HepG2 (cell line): Measurements from ENCODE around the gene ARMC2. TPM values are rescaled to one million over a fixed set of nuclear protein-coding genes. Genes with fewer than 3 reads are reported as not detected.
A peak's percentile ranks its signal among the peaks of the same experiment; 100 is the strongest.

Experiments used
- ATAC-seq: fragments of 200-7000 bp; cut with Tn5 transposase; 3 replicates; pipeline ENCODE4 v1.9.1; 2020; ENCODE audit warnings: mild to moderate bottlenecking, moderate library complexity
- BruUV-seq: library from RNA; stranded (reverse); fragments of 400-500 nt; replicated peaks from 2 replicates; lab custom pipeline; 2021; lab: Mats Ljungman, UMichigan
- CTCF ChIA-PET: fragments of 300-600 bp; formaldehyde crosslinking; extraction: SDS; loops from one replicate; lab custom pipeline; 2021; ENCODE audit warnings: low total read pairs, inconsistent platforms, low intra/inter-chr PET ratio; lab: Yijun Ruan, JAX
- POLR2A ChIA-PET: fragments of 350-600 bp; sonication (Branson Sonifier 250); formaldehyde crosslinking; loops from one replicate; lab custom pipeline; 2020; ENCODE audit warnings: antibody characterized with exemption, inconsistent platforms; lab: Yijun Ruan, JAX
- DNase-seq: peaks from one replicate; pipeline ENCODE4 v3.0.0-alpha.2; 2015; ENCODE audit warnings: low spot score
- FAIRE-seq: peaks from 3 replicates; lab custom pipeline; 2011; peaks lifted over from hg19 to GRCh38; lab: Jason Lieb, UNC
- H2AFZ ChIP-seq: one replicate; pipeline ENCODE4 v1.6.1; 2011; ENCODE audit warnings: low read length, inconsistent platforms
- H3K27ac ChIP-seq: fragments of 300-600 bp; 3 replicates; pipeline ENCODE4 v1.8.0; 2011; ENCODE audit warnings: mixed run types, mild to moderate bottlenecking, mixed read lengths, low read length, inconsistent platforms; ENCODE audit not compliant: insufficient read depth; ENCODE audit errors: extremely low read length
- H3K27me3 ChIP-seq, 2 experiments: fragments of 200-600 bp in 1 of 2; 2 replicates in 1 of 2; 3 replicates in 1 of 2; pipeline versions ENCODE4 v1.6.0 to v1.8.0; 2011; ENCODE audit warnings: low read length in 2 of 2, mild to moderate bottlenecking in 2 of 2, moderate library complexity in 2 of 2, inconsistent platforms in 1 of 2; ENCODE audit not compliant: insufficient read depth in 2 of 2, control insufficient read depth in 1 of 2
- H3K36me3 ChIP-seq, 2 experiments: fragments of 200-600 bp in 1 of 2; replicated peaks in 1 of 2; 2 replicates in 1 of 2; 3 replicates in 1 of 2; pipeline versions ENCODE4 v1.5.1 to v1.8.0; 2011; ENCODE audit warnings: low read length in 2 of 2, inconsistent platforms in 1 of 2; ENCODE audit not compliant: insufficient read depth in 2 of 2, control insufficient read depth in 1 of 2
- H3K4me1 ChIP-seq: 2 replicates; pipeline ENCODE4 v1.5.1; 2012; ENCODE audit warnings: low read length, inconsistent platforms; ENCODE audit not compliant: insufficient read depth
- H3K4me2 ChIP-seq: 2 replicates; pipeline ENCODE4 v1.6.0; 2011; ENCODE audit warnings: low read depth, low read length, inconsistent platforms
- H3K4me3 ChIP-seq, 3 experiments: fragments of 200-600 bp in 1 of 3; sonication (generic), shearing (Covaris generic) in 1 of 3; replicated peaks in 1 of 3; 2 replicates each; pipeline ENCODE4 v1.5.1; 2011 to 2016; ENCODE audit warnings: low read length in 3 of 3, inconsistent platforms in 2 of 3, low read depth in 2 of 3, mild to moderate bottlenecking in 2 of 3, control low read depth in 1 of 3, mixed read lengths in 1 of 3; ENCODE audit not compliant: insufficient read depth in 1 of 3
- H3K79me2 ChIP-seq: one replicate; pipeline ENCODE4 v1.6.1; 2011; ENCODE audit warnings: low read length, inconsistent platforms; ENCODE audit not compliant: insufficient read depth
- H3K9ac ChIP-seq: 2 replicates; pipeline ENCODE4 v1.6.0; 2011; ENCODE audit warnings: mild to moderate bottlenecking, low read depth, low read length, inconsistent platforms; ENCODE audit not compliant: insufficient read depth
- H3K9me3 ChIP-seq: 2 replicates; pipeline ENCODE4 v1.5.1; 2012; ENCODE audit warnings: mild to moderate bottlenecking, low read length
- H4K20me1 ChIP-seq: 2 replicates; pipeline ENCODE4 v1.6.0; 2011; ENCODE audit warnings: inconsistent platforms, mild to moderate bottlenecking, low read length, moderate library complexity; ENCODE audit not compliant: insufficient read depth
- ATF4 ChIP-seq, 2 experiments: fragments of 450-650 bp in 1 of 2; sonication (generic) in 1 of 2; formaldehyde crosslinking; IDR thresholded peaks; 2 replicates each; pipeline versions ENCODE4 v1.5.0 to v1.8.0; 2020 to 2022; ENCODE audit warnings: mild to moderate bottlenecking in 1 of 2, missing genetic modification reagents in 1 of 2
- CBX1 ChIP-seq: IDR thresholded peaks from one replicate; pipeline ENCODE4 v1.6.1; 2016; ENCODE audit warnings: antibody characterized with exemption, low read depth
- FOXP1 ChIP-seq, 2 experiments: fragments of 450-650 bp in 1 of 2; IDR thresholded peaks; 2 replicates each; pipeline ENCODE4 v1.6.1; 2017 to 2018; ENCODE audit warnings: antibody characterized with exemption in 1 of 2
- MAFK ChIP-seq, 2 experiments: IDR thresholded peaks in 1 of 2; conservative IDR thresholded peaks in 1 of 2; 2 replicates each; pipeline ENCODE4 v1.6.1; 2011; ENCODE audit warnings: improper control_type of control experiment in 2 of 2, low read length in 2 of 2
- RFX3 ChIP-seq: IDR thresholded peaks from 2 replicates; pipeline ENCODE4 v1.6.1; 2016; ENCODE audit warnings: missing biosample characterization, missing genetic modification reagents
- SIN3A ChIP-seq: IDR thresholded peaks from 2 replicates; pipeline ENCODE4 v1.6.1; 2011; ENCODE audit warnings: low read depth, mild to moderate bottlenecking, control low read depth, low read length, borderline replicate concordance
- SIX4 ChIP-seq: sonication (generic); formaldehyde crosslinking; IDR thresholded peaks from 2 replicates; pipeline ENCODE4 v1.4.0; 2020; ENCODE audit warnings: missing genetic modification reagents
- SNAPC4 ChIP-seq: sonication (generic); formaldehyde crosslinking; IDR thresholded peaks from 2 replicates; pipeline ENCODE4 v1.4.0; 2020; ENCODE audit warnings: mild to moderate bottlenecking, missing genetic modification reagents
- SYNCRIP ChIP-seq: fragments of 200-400 bp; formaldehyde crosslinking; IDR thresholded peaks from 2 replicates; pipeline ENCODE4 v1.6.1; 2018; ENCODE audit warnings: mild to moderate bottlenecking, low read depth, low read length; ENCODE audit not compliant: insufficient read depth
- ZNF292 ChIP-seq: sonication (generic); formaldehyde crosslinking; IDR thresholded peaks from 2 replicates; pipeline ENCODE4 v1.8.1; 2022; ENCODE audit warnings: mild to moderate bottlenecking, low read depth, missing genetic modification reagents, borderline replicate concordance
- ZNF530 ChIP-seq: sonication (generic); formaldehyde crosslinking; IDR thresholded peaks from 2 replicates; pipeline ENCODE4 v1.5.0; 2020; ENCODE audit warnings: low read depth, mild to moderate bottlenecking, missing genetic modification reagents
- WGBS: methylation state at CpG from one replicate; pipeline ENCODE4 v1.1.6; 2017; ENCODE audit warnings: low lambda C conversion rate; 5-methylcytosine and 5-hydroxymethylcytosine counted together
- in situ Hi-C: cut with HindIII; loops from 2 replicates; pipeline ENCODE4 v1.10.0; 2017; ENCODE audit warnings: low pct_unique_long_range_greater_than_20kb; ENCODE audit not compliant: extremely low pct_ligation_motif_present
- intact Hi-C: fragments of 100-400 bp; cut with micrococcal nuclease; formaldehyde crosslinking; loops from one replicate; pipeline ENCODE4 v1.10.0; 2022; ENCODE audit not compliant: unreplicated experiment
- polyA plus RNA-seq, 8 experiments: library from polyadenylated mRNA; depleted of rRNA in 3 of 8; stranded (reverse) in 7 of 8; unstranded in 1 of 8; fragments of >200 nt; fragmentation: Illumina TruSeq in 4 of 8; extraction: Trizol in 4 of 8; gene quantifications; 2 replicates each; pipeline versions ENCODE4 v1.2.1 to v1.2.3, GENCODE V29; 2011 to 2016; ENCODE audit warnings: low read depth in 4 of 8, missing spikeins in 1 of 8, mixed read lengths in 1 of 8; ENCODE audit not compliant: insufficient read depth in 1 of 8
- total RNA-seq, 5 experiments: library from RNA; depleted of rRNA; stranded (reverse); fragments of >200 nt; fragmentation: Illumina TruSeq; extraction: Trizol; gene quantifications; 2 replicates each; pipeline ENCODE4 v1.2.3, GENCODE V29; 2016; ENCODE audit warnings: low read depth in 1 of 5

Gene ARMC2
- total and polyA plus RNA-seq, 2 of the 13 experiments (the other 11 are each of a cell fraction or from before 2014, with no cell fraction given) = 1.4 to 3.2 TPM

GRCh38 chr6:109010705-109011102 lies 162.5 kb downstream of the ARMC2 start:
- POLR2A ChIA-PET = interaction anchor here (1.5 to 2.0 kb wide), 2 partner anchors 40 to 373 kb away, joined by 5 read pairs; no protein-coding TSS in a partner anchor
- H3K4me1 ChIP-seq = peaks cover 38% of the 10 kb centered on the region
- in situ Hi-C loops = no loop called here
- TF ChIP-seq RFX3 (CRISPR knock-in tag) (no peak), MAFK (conservative IDR thresholded peaks at IDR 0.05 in 1 of 2, IDR thresholded peaks at IDR 0.05 in 1 of 2; ENCODE audit: low read length in 2 of 2) (0 out of 4 replicates have a peak, but pooled peaks of 1 of the 2 experiments have one; percentile 19), ATF4 (CRISPR knock-in tag; IDR thresholded peaks at IDR 0.05) (peak in 1 of 2 experiments; percentile 87; a peak in 2 of 4 replicates)
- H3K79me2 ChIP-seq = peaks cover 40% of the 10 kb centered on the region
- 47% methylated on average over 2 of the region's 2 CpGs for WGBS
- DNase-seq (peak; percentile 5), FAIRE-seq (no peak), ATAC-seq (no peak)
- peak overlapping the region in 1 of 3 experiments; percentile 3; a peak in 2 of 6 replicates for H3K4me3 ChIP-seq
- no peaks in the 10 kb centered on the region; a peak in 2 of 5 replicates for H3K27me3 ChIP-seq
- H3K9ac ChIP-seq = peak overlapping the region; percentile 87; the same call in 1 of the 2 replicates
- no peaks in the 10 kb centered on the region for H3K36me3 ChIP-seq
- peaks cover 10% of the 10 kb centered on the region; the same call in 1 of the 2 replicates for H4K20me1 ChIP-seq
- BruUV-seq = no TSS peak
- intact Hi-C loops = no loop called here
- H2AFZ ChIP-seq = no peak overlapping the region
- no peaks in the 10 kb centered on the region for H3K9me3 ChIP-seq
- H3K4me2 ChIP-seq = peak overlapping the region; percentile 88
- CTCF ChIA-PET = no interaction called here
- H3K27ac ChIP-seq = no peak overlapping the region

GRCh38 chr6:109013656-109014305 lies 165.6 kb downstream of the ARMC2 start:
- in situ Hi-C loops = no loop called here
- TF ChIP-seq FOXP1 (IDR thresholded peaks at IDR 0.05) = no peak
- TF ChIP-seq FOXP1 (CRISPR knock-in tag; IDR thresholded peaks at IDR 0.05) = no peak
- no peak for TF ChIP-seq SIN3A
- no peak for TF ChIP-seq SYNCRIP
- no peak for TF ChIP-seq ZNF530
- no peak for TF ChIP-seq SIX4
- TF ChIP-seq SNAPC4 (CRISPR knock-in tag) = no peak
- TF ChIP-seq CBX1 = no peak
- TF ChIP-seq ZNF292 (CRISPR knock-in tag) = no peak

More at GRCh38 chr6:109013656-109014305, 165.6 kb downstream of the ARMC2 start:
- peaks cover 24% of the 10 kb centered on the region for H3K4me1 ChIP-seq
- H3K79me2 ChIP-seq = peaks cover 11% of the 10 kb centered on the region
- CTCF ChIA-PET = no interaction called here
- no peak overlapping the region for H3K9ac ChIP-seq
- H3K4me3 ChIP-seq = no peak overlapping the region
- intact Hi-C loops = no loop called here
- no peak overlapping the region for H3K4me2 ChIP-seq
- WGBS = 47% methylated on average over 2 of the region's 2 CpGs
- H4K20me1 ChIP-seq = no peaks in the 10 kb centered on the region
- POLR2A ChIA-PET = no interaction called here
- H3K27me3 ChIP-seq = no peaks in the 10 kb centered on the region; a peak in 1 of 5 replicates
- no peak for FAIRE-seq
- no TSS peak for BruUV-seq
- DNase-seq = no peak
- no peaks in the 10 kb centered on the region for H3K9me3 ChIP-seq
- no peak overlapping the region for H3K27ac ChIP-seq
- no peak overlapping the region for H2AFZ ChIP-seq
- no peak for ATAC-seq
- no peaks in the 10 kb centered on the region for H3K36me3 ChIP-seq
